ENCODE data around the gene ZFX. TPM values are rescaled to one million over a fixed set of nuclear protein-coding genes. Genes with fewer than 3 reads are reported as not detected.

Gene ZFX
- total RNA-seq, 1 experiment from 2014 or later, result 66.8 TPM

DNA sequence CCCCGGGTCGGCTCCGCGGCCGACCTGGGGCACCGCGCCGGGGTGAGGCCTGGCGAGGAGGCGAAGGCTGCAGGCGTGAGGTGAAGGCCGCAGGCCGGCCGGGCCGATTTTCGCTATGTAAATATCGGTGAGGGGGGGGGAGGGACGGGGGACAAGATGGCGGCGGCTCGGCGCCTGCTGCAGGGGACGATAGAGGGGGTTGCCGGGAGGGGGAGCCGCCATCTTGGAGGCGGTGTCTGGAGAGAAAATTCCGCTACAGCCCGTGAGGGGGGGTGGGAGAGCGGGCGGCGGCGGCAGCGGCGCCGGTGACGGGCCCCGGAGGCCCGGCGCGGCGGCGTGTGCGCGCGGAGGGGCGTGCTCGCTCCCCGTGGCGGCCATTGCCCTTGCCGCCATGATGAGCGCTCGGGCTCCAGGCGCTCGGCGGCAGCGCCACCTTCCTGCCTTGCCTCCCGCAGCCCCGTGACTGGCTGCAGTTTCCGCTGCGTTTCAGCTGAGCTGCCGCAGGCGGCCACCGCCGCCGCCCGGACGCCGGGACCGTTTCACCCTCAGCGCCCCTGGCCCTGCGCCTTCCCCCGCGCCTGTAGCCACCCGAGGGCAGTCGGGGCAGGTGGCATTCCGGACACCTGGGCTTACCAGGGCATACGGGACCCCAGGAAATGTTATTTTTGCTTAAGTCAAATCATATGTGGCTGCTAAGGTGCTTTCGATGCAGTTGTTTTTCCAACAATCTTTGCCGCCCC lies 692 bp downstream of the ZFX start:
- Histone ChIP-seq H3K18ac (ENCODE audit: insufficient read length, low read depth, low read length) (peak overlapping the region; percentile 78), H3T11ph (ENCODE audit: low read length) (no peak overlapping the region), H2AFZ (ENCODE audit: low read length) (no peak overlapping the region), H2AK5ac (ENCODE audit: insufficient read length, low read length) (no peak overlapping the region), H3K79me2 (ENCODE audit: insufficient read depth, low read length) (peaks cover 33% of the 10 kb centered on the region; the same call in 1 of the 2 replicates), H3K9ac (ENCODE audit: extremely low read depth, insufficient read length, low read length) (peak overlapping the region; percentile 95), H4K91ac (ENCODE audit: insufficient read length, low read depth, low read length) (no peak overlapping the region), H4K8ac (replicated peaks; ENCODE audit: insufficient read length, low read depth, low read length) (no peak overlapping the region), H2BK20ac (ENCODE audit: low read depth, low read length, poor library complexity, severe bottlenecking) (no peak overlapping the region), H3K27me3 (ENCODE audit: insufficient read depth, low read length) (no peaks in the 10 kb centered on the region), H3K4me1 (ENCODE audit: insufficient read depth, low read length) (peaks cover 4% of the 10 kb centered on the region; the same call in 1 of the 2 replicates), H3K9me3 (ENCODE audit: control insufficient read depth, low read depth, low read length) (no peaks in the 10 kb centered on the region), H3K23me2 (ENCODE audit: insufficient read length, low read depth, low read length, poor library complexity, severe bottlenecking) (peaks cover 9% of the 10 kb centered on the region), H3K4me2 (ENCODE audit: insufficient read depth, insufficient read length, low read length) (peak overlapping the region; percentile 91), H2BK120ac (ENCODE audit: low read depth, low read length, poor library complexity, severe bottlenecking) (no peak overlapping the region), H3K27ac (ENCODE audit: insufficient read length, low read depth, low read length) (peak overlapping the region; percentile 60), H4K20me1 (ENCODE audit: control insufficient read depth, insufficient read depth, insufficient read length) (no peaks in the 10 kb centered on the region), H2BK15ac (ENCODE audit: low read depth, low read length) (no peak overlapping the region), H3K56ac (ENCODE audit: insufficient read length, low read depth, low read length) (no peak overlapping the region), H4K5ac (ENCODE audit: insufficient read length, low read depth, low read length) (no peak overlapping the region), H3K4ac (ENCODE audit: low read depth, low read length) (no peak overlapping the region), H2BK12ac (ENCODE audit: insufficient read length, low read depth, low read length) (no peak overlapping the region), H2BK5ac (ENCODE audit: insufficient read length, low read length) (no peak overlapping the region), H3K23ac (ENCODE audit: insufficient read length, low read depth, low read length) (no peak overlapping the region), H3K14ac (ENCODE audit: insufficient read depth, low read length) (peak overlapping the region; percentile 87), H3K79me1 (ENCODE audit: insufficient read depth, low read depth, low read length, poor library complexity, severe bottlenecking) (no peaks in the 10 kb centered on the region)
- WGBS (ENCODE audit: extremely low coverage, insufficient read length, low lambda C conversion rate), result no CpG with 5 or more reads among the region's 79 CpGs
- peak; percentile 91 for DNase-seq
- H3K27me3 Mint-ChIP-seq (ENCODE audit: low read depth), result no peaks in the 10 kb centered on the region
- H3K36me3 Mint-ChIP-seq (ENCODE audit: insufficient read depth in 1 of 3, low read depth in 3 of 3), result peaks cover 0 to 26% (median 3%) of the 10 kb centered on the region in 3 experiments; a peak in 3 of 7 replicates
- peak overlapping the region; percentile 81 to 84 for H3K4me3 Mint-ChIP-seq
- H3K4me1 Mint-ChIP-seq, result peaks cover 52 to 60% of the 10 kb centered on the region in 2 experiments
- peak overlapping the region; percentile 81 to 99 (median 90) for H3K27ac Mint-ChIP-seq
- H3K9me3 Mint-ChIP-seq, result no peaks in the 10 kb centered on the region
- TF ChIP-seq CTCF (conservative IDR thresholded peaks at IDR 0.05), result peak; percentile 60
